C4-2B (cell line): ENCODE results near the gene BPIFA1.

Source experiments
- ZFX ChIP-seq: fragments of 450-650 bp; IDR thresholded peaks from 2 replicates; pipeline ENCODE4 v1.6.1; 2017
- TF ChIP-seq, protein P1 (sequence below): fragments of 450-650 bp; conservative IDR thresholded peaks from 2 replicates; pipeline ENCODE4 v1.5.1; 2017; ENCODE audit warnings: mild to moderate bottlenecking

DNA sequence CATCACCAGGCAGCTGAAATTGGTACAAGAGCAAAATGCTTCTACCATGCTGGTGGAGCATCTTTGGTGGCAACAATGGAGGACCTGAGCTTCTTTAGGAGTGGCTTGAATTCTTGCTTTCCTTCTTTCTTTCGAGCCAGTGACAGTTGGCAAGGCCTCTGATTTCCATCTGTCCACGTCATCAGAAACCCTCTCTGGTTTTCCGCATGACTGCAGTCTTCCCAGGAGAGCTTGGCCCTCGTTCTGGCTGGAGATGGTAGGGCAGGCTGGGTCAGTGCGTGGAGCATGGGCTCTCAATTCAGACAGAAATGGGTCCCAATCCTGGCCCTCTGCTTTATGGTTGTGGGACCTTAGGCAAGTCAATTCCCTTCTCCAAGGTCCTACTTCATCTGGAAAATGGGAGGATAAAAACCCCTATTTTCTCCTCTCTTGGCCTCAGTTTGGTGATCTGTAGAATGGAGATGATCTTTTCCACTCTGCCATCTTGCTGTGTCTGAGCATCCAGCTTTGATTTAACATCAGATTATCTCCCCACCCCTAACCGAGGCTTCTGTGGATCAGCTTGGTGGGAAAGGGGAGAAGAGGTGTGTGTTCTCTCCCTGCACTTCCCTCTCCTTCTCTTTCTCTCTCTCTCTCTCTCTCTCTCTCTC lies 43.6 kb downstream of the BPIFA1 start:
- TF ChIP-seq, protein P1, sequence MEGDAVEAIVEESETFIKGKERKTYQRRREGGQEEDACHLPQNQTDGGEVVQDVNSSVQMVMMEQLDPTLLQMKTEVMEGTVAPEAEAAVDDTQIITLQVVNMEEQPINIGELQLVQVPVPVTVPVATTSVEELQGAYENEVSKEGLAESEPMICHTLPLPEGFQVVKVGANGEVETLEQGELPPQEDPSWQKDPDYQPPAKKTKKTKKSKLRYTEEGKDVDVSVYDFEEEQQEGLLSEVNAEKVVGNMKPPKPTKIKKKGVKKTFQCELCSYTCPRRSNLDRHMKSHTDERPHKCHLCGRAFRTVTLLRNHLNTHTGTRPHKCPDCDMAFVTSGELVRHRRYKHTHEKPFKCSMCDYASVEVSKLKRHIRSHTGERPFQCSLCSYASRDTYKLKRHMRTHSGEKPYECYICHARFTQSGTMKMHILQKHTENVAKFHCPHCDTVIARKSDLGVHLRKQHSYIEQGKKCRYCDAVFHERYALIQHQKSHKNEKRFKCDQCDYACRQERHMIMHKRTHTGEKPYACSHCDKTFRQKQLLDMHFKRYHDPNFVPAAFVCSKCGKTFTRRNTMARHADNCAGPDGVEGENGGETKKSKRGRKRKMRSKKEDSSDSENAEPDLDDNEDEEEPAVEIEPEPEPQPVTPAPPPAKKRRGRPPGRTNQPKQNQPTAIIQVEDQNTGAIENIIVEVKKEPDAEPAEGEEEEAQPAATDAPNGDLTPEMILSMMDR, result no peak
- no peak for TF ChIP-seq ZFX
